HepG2 (cell line): ENCODE results near the gene OASL. TPM values are rescaled to one million over a fixed set of nuclear protein-coding genes. Genes with fewer than 3 reads are reported as not detected.

Experiments
- AGO2 ChIP-seq: fragments of 200-400 bp; formaldehyde crosslinking; optimal IDR thresholded peaks from 2 replicates; pipeline ENCODE3; 2017; ENCODE audit warnings: mild to moderate bottlenecking, low read depth, low read length, moderate library complexity
- ATF7 ChIP-seq, 2 experiments: fragments of 450-650 bp in 1 of 2; sonication (generic) in 1 of 2; formaldehyde crosslinking in 1 of 2; IDR thresholded peaks; 2 replicates each; pipeline versions ENCODE4 v1.4.0 to v1.6.1; 2016 to 2020; ENCODE audit warnings: antibody characterized with exemption in 1 of 2, mild to moderate bottlenecking in 1 of 2, missing genetic modification reagents in 1 of 2
- DNMT3B ChIP-seq: conservative IDR thresholded peaks from 2 replicates; pipeline ENCODE4 v1.6.1; 2016; ENCODE audit warnings: missing biosample characterization, control low read depth
- FOXA3 ChIP-seq: IDR thresholded peaks from 2 replicates; pipeline ENCODE4 v1.6.1; 2016; ENCODE audit warnings: missing genetic modification reagents, missing compliant biosample characterization
- MEIS2 ChIP-seq: sonication (generic); formaldehyde crosslinking; IDR thresholded peaks from 2 replicates; pipeline ENCODE4 v1.9.0; 2021; ENCODE audit warnings: mild to moderate bottlenecking, missing genetic modification reagents
- MXD3 ChIP-seq: IDR thresholded peaks from 2 replicates; pipeline ENCODE4 v1.6.1; 2016; ENCODE audit warnings: mild to moderate bottlenecking, missing biosample characterization, missing genetic modification reagents
- MYC ChIP-seq: sonication (generic); formaldehyde crosslinking; IDR thresholded peaks from 2 replicates; pipeline ENCODE4 v1.9.0; 2021; ENCODE audit warnings: missing genetic modification reagents, borderline replicate concordance
- NFE2L1 ChIP-seq: sonication (generic); formaldehyde crosslinking; IDR thresholded peaks from 2 replicates; pipeline ENCODE4 v1.4.0; 2020; ENCODE audit warnings: missing genetic modification reagents, mild to moderate bottlenecking, borderline replicate concordance
- RBAK ChIP-seq: sonication (generic); formaldehyde crosslinking; IDR thresholded peaks from 2 replicates; pipeline ENCODE4 v1.5.1; 2020; ENCODE audit warnings: mild to moderate bottlenecking, missing genetic modification reagents
- SMAD3 ChIP-seq: sonication (generic); formaldehyde crosslinking; IDR thresholded peaks from 2 replicates; pipeline ENCODE4 v1.4.0; 2020; ENCODE audit warnings: missing genetic modification reagents
- TCF7 ChIP-seq: sonication (generic); IDR thresholded peaks from 2 replicates; pipeline ENCODE4 v1.6.1; 2016; ENCODE audit warnings: antibody characterized with exemption, low read depth
- ZBTB25 ChIP-seq: IDR thresholded peaks from 2 replicates; pipeline ENCODE4 v1.6.1; 2018; ENCODE audit warnings: missing genetic modification reagents
- ZNF274 ChIP-seq: sonication (generic); formaldehyde crosslinking; IDR thresholded peaks from 2 replicates; pipeline ENCODE4 v1.5.1; 2020; ENCODE audit warnings: mild to moderate bottlenecking, missing genetic modification reagents
- ZNF30 ChIP-seq: sonication (generic); formaldehyde crosslinking; IDR thresholded peaks from 2 replicates; pipeline ENCODE4 v1.5.0; 2020; ENCODE audit warnings: mild to moderate bottlenecking, missing genetic modification reagents
- ZNF331 ChIP-seq: sonication (generic); formaldehyde crosslinking; IDR thresholded peaks from 2 replicates; pipeline ENCODE4 v1.4.0; 2020; ENCODE audit warnings: missing genetic modification reagents
- ZNF816 ChIP-seq: sonication (generic); formaldehyde crosslinking; IDR thresholded peaks from 2 replicates; pipeline ENCODE4 v1.8.0; 2022; ENCODE audit warnings: missing genetic modification reagents, mild to moderate bottlenecking, borderline replicate concordance
- polyA plus RNA-seq, 8 experiments: library from polyadenylated mRNA; depleted of rRNA in 3 of 8; stranded (reverse) in 7 of 8; unstranded in 1 of 8; fragments of >200 nt; fragmentation: Illumina TruSeq in 4 of 8; extraction: Trizol in 4 of 8; gene quantifications; 2 replicates each; pipeline versions ENCODE4 v1.2.1 to v1.2.3, GENCODE V29; 2011 to 2016; ENCODE audit warnings: low read depth in 4 of 8, missing spikeins in 1 of 8, mixed read lengths in 1 of 8; ENCODE audit not compliant: insufficient read depth in 1 of 8
- total RNA-seq, 5 experiments: library from RNA; depleted of rRNA; stranded (reverse); fragments of >200 nt; fragmentation: Illumina TruSeq; extraction: Trizol; gene quantifications; 2 replicates each; pipeline ENCODE4 v1.2.3, GENCODE V29; 2016; ENCODE audit warnings: low read depth in 1 of 5
- TF ChIP-seq, protein P1 (sequence below): sonication (generic); formaldehyde crosslinking; IDR thresholded peaks from 2 replicates; pipeline ENCODE4 v1.4.0; 2020; ENCODE audit warnings: missing genetic modification reagents, borderline replicate concordance
- TF ChIP-seq, protein P2 (sequence below): IDR thresholded peaks from 2 replicates; pipeline ENCODE4 v1.6.1; 2016; ENCODE audit warnings: missing compliant biosample characterization, missing genetic modification reagents, borderline replicate concordance
- TF ChIP-seq, protein P3 (sequence below): sonication (generic); formaldehyde crosslinking; IDR thresholded peaks from 2 replicates; pipeline ENCODE4 v1.9.0; 2021; ENCODE audit warnings: missing genetic modification reagents, mild to moderate bottlenecking, borderline replicate concordance
- TF ChIP-seq, protein P4 (sequence below): sonication (generic); formaldehyde crosslinking; IDR thresholded peaks from 2 replicates; pipeline ENCODE4 v1.5.0; 2020; ENCODE audit warnings: missing genetic modification reagents, mild to moderate bottlenecking, borderline replicate concordance

The OASL gene
- total and polyA plus RNA-seq, 2 of the 13 experiments (the other 11 are each of a cell fraction or from before 2014, with no cell fraction given), result 0.11 to 0.22 TPM

GRCh38 chr12:120984351-120984898 lies 54.6 kb downstream of the OASL start (continued):
- TF ChIP-seq, protein P1, sequence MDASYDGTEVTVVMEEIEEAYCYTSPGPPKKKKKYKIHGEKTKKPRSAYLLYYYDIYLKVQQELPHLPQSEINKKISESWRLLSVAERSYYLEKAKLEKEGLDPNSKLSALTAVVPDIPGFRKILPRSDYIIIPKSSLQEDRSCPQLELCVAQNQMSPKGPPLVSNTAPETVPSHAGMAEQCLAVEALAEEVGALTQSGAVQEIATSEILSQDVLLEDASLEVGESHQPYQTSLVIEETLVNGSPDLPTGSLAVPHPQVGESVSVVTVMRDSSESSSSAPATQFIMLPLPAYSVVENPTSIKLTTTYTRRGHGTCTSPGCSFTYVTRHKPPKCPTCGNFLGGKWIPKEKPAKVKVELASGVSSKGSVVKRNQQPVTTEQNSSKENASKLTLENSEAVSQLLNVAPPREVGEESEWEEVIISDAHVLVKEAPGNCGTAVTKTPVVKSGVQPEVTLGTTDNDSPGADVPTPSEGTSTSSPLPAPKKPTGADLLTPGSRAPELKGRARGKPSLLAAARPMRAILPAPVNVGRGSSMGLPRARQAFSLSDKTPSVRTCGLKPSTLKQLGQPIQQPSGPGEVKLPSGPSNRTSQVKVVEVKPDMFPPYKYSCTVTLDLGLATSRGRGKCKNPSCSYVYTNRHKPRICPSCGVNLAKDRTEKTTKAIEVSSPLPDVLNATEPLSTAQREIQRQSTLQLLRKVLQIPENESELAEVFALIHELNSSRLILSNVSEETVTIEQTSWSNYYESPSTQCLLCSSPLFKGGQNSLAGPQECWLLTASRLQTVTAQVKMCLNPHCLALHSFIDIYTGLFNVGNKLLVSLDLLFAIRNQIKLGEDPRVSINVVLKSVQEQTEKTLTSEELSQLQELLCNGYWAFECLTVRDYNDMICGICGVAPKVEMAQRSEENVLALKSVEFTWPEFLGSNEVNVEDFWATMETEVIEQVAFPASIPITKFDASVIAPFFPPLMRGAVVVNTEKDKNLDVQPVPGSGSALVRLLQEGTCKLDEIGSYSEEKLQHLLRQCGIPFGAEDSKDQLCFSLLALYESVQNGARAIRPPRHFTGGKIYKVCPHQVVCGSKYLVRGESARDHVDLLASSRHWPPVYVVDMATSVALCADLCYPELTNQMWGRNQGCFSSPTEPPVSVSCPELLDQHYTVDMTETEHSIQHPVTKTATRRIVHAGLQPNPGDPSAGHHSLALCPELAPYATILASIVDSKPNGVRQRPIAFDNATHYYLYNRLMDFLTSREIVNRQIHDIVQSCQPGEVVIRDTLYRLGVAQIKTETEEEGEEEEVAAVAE (CRISPR knock-in tag), result peak; percentile 55; the same call in 1 of the 2 replicates
- TF ChIP-seq ZNF274 (CRISPR knock-in tag) (no peak), NFE2L1 (CRISPR knock-in tag) (no peak), TCF7 (no peak), ZBTB25 (CRISPR knock-in tag) (no peak), DNMT3B (CRISPR knock-in tag) (no peak), MEIS2 (CRISPR knock-in tag) (no peak), ZNF331 (CRISPR knock-in tag) (0 out of 2 replicates have a peak, but pooled peaks have one; percentile 48), RBAK (CRISPR knock-in tag) (no peak), FOXA3 (CRISPR knock-in tag) (0 out of 2 replicates have a peak, but pooled peaks have one; percentile 36), ZNF30 (CRISPR knock-in tag) (no peak), ZNF816 (CRISPR knock-in tag) (no peak), SMAD3 (CRISPR knock-in tag) (no peak), AGO2 (no peak), ATF7 (IDR thresholded peaks at IDR 0.05) (no peak), ATF7 (CRISPR knock-in tag; IDR thresholded peaks at IDR 0.05) (no peak), MYC (CRISPR knock-in tag) (no peak), MXD3 (CRISPR knock-in tag) (no peak)
- TF ChIP-seq, protein P2, sequence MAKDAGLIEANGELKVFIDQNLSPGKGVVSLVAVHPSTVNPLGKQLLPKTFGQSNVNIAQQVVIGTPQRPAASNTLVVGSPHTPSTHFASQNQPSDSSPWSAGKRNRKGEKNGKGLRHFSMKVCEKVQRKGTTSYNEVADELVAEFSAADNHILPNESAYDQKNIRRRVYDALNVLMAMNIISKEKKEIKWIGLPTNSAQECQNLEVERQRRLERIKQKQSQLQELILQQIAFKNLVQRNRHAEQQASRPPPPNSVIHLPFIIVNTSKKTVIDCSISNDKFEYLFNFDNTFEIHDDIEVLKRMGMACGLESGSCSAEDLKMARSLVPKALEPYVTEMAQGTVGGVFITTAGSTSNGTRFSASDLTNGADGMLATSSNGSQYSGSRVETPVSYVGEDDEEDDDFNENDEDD, result no peak
- TF ChIP-seq, protein P3, sequence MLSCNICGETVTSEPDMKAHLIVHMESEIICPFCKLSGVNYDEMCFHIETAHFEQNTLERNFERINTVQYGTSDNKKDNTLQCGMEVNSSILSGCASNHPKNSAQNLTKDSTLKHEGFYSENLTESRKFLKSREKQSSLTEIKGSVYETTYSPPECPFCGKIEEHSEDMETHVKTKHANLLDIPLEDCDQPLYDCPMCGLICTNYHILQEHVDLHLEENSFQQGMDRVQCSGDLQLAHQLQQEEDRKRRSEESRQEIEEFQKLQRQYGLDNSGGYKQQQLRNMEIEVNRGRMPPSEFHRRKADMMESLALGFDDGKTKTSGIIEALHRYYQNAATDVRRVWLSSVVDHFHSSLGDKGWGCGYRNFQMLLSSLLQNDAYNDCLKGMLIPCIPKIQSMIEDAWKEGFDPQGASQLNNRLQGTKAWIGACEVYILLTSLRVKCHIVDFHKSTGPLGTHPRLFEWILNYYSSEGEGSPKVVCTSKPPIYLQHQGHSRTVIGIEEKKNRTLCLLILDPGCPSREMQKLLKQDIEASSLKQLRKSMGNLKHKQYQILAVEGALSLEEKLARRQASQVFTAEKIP, result no peak
- TF ChIP-seq, protein P4, sequence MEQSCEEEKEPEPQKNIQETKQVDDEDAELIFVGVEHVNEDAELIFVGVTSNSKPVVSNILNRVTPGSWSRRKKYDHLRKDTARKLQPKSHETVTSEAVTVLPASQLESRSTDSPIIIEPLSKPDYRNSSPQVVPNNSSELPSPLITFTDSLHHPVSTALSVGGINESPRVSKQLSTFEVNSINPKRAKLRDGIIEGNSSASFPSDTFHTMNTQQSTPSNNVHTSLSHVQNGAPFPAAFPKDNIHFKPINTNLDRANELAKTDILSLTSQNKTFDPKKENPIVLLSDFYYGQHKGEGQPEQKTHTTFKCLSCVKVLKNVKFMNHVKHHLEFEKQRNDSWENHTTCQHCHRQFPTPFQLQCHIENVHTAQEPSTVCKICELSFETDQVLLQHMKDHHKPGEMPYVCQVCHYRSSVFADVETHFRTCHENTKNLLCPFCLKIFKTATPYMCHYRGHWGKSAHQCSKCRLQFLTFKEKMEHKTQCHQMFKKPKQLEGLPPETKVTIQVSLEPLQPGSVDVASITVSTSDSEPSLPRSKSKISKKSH, result no peak
